Pulmonary artery endothelial cell (primary cell): Measurements from ENCODE around the gene IL1A. TPM values are rescaled to one million over a fixed set of nuclear protein-coding genes. Genes with fewer than 3 reads are reported as not detected.
"Not testable (repeated sequence)": the region's sequence is repeated elsewhere in the genome, so short reads cannot be mapped to it uniquely, and the experiment has no call there.

ENCODE experiments used
- DNase-seq: peaks from one replicate; pipeline ENCODE4 v3.0.0-alpha.2; 2011; ENCODE audit warnings: low read depth, low spot score
- total RNA-seq: library from RNA; depleted of rRNA; stranded (reverse); fragments of >200 nt; gene quantifications from 2 replicates; pipeline ENCODE4 v1.2.3, GENCODE V29; 2014

Gene IL1A, protein sequence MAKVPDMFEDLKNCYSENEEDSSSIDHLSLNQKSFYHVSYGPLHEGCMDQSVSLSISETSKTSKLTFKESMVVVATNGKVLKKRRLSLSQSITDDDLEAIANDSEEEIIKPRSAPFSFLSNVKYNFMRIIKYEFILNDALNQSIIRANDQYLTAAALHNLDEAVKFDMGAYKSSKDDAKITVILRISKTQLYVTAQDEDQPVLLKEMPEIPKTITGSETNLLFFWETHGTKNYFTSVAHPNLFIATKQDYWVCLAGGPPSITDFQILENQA
- 0.60 and 0.73 TPM in 2 replicates for total RNA-seq

DNA sequence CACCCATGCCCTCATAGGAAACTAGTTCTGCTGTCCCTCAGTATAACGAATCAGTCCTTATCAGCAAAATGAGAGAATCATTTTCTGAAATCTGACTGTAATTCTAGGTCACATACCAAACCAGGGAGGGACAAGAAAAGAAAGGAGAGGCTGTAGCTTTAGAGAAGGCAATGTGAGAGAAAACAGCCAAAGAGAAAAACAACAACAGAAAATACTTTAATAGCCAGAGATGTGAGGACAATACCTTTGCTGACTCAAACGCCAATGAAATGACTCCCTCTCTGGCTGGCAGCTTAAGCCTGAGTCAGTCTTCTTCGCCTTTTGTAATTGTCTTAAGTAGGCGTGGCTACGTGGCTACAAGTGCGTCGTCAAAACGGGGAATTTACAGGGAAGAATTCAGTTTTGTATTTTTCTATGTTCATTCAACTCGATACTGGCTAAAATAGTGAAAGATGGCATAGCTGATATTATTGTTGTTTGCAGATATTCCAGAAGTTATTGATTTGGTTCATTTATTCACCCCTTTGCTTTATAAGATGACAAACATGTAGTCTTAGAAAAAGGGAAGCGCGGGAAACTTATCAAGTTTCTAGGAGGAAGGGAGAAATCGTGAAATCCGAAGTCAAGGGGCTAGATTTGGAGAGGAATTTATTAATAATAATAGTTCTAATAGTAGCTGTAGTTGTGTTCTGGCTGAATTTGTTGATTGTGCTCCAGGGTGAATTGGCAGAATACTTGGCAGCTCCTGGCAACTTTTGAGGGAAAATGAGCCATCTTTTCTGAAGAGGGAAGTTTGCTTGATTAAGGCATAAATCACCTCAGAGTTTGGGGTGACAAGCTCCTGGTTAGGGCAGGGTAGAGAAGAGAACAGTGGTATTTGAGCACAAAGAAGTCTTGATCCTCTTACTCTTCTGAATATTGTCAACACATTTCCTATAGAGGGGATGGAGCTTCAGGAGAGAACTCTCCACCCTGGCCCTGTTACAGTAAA, at the start of gene IL1A:
IL1A (minus strand) TSS at position 295 of the 991 bp plus-strand sequence. CDS start 723 bp downstream, outside the sequence.
- peak; percentile 61 for DNase-seq

- no peak for DNase-seq
These were observed 49.7 kb upstream of the IL1A start for GRCh38 chr2:112833976-112834375.

DNA sequence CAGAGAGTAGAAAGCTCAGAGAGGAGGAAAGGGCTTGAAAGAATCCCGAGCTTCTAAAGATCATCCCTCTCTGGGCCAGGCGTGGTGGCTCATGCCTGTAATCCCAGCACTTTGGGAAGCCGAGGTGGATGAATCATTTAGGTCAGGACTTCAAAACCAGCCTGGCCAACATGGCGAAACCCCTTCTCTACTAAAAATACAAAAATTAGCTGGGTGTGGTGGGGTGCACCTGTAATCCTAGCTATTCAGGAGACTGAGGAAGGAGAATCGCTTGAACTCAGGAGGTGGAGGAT, 49.3 kb upstream of the IL1A start:
- DNase-seq, result not testable (repeated sequence)

GRCh38 chr2:112832841-112833638, 48.7 kb upstream of the IL1A start:
- no peak for DNase-seq

DNA sequence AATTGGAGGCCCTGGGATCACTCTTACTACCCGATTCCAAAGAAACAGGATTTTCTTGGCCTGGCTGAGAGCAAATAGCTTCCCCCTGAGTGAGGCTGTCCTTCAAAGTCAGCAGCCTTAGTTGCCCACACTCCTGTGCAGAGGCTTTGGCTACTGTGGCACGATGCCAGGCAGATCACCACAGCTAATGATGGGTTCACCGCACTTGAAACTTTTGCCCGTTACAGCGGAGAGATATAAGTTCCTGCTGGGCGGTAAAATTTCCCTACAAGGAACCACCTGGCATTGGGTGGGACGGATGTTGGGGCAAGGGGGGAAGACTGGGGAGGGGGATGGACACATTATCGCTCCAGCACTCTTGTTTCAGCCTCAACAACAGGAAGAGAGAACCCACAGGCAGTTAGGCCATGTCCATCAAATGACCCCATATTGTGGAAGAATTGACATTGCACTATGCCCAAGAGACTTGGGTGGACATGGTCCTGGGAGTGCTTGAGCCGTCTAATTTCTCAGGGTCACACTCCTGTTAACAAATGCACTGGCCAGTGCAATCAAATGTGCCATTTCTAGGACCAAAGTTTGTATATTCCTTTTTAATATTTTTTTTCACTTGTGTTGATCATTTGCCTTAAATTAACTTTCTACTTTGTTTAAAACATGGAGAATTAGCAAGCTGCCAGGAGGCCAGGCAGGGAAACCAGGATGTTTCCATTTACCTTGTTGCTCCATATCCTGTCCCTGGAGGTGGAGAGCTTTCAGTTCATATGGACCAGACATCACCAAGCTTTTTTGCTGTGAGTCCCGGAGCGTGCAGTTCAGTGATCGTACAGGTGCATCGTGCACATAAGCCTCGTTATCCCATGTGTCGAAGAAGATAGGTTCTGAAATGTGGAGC, 47.9 kb upstream of the IL1A start:
- DNase-seq, result no peak

DNA sequence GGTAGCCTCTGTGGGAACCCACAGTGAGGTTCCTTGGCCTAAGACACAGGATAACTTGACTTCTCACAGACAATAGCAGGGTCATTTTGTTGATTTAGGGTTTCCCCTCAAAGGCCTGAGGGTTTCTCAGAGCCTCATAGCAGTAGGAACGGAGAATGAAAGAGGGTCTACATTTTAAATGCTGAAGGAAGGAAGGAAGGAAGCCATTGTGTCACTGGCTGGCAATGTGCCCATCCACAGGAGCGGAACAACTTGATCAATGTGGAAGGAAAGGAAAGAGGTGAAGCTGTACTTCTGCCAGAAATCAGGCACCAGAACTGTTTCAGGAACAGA, 47.2 kb upstream of the IL1A start:
- no peak for DNase-seq

- no peak for DNase-seq
These were observed 46.6 kb upstream of the IL1A start for GRCh38 chr2:112830682-112831512.

DNA sequence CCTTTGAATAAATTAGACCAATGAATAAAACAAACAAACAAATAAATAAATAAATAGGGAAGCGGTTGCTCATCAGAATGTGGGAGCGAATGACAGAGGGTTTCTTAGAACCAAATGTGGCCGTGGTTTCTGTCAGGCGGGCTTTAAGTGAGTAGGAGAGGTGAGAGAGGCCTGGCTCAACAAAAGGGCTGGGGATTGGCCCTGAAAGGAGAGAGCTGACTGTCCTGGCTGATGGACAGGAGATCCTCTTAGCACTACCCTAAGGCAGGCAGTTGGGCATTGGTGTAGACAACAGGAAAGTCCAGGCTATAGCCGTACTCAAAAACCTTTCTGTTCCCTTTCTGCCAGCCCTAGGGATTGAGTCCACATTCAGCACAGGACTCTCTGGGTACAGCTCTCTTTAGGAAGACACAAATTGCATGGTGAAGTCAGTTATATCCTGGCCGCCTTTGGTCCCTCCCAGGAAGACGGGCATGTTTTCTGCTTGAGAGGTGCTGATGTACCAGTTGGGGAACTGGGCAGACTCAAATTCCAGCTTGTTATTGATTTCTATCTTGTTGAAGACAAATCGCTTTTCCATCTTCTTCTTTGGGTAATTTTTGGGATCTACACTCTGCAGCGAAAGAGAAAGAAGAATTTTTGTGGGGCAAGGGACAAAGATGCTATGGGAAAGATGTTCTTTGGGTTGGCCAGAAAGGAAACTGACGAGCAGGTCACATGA, 45.8 kb upstream of the IL1A start:
- DNase-seq, result no peak

DNA sequence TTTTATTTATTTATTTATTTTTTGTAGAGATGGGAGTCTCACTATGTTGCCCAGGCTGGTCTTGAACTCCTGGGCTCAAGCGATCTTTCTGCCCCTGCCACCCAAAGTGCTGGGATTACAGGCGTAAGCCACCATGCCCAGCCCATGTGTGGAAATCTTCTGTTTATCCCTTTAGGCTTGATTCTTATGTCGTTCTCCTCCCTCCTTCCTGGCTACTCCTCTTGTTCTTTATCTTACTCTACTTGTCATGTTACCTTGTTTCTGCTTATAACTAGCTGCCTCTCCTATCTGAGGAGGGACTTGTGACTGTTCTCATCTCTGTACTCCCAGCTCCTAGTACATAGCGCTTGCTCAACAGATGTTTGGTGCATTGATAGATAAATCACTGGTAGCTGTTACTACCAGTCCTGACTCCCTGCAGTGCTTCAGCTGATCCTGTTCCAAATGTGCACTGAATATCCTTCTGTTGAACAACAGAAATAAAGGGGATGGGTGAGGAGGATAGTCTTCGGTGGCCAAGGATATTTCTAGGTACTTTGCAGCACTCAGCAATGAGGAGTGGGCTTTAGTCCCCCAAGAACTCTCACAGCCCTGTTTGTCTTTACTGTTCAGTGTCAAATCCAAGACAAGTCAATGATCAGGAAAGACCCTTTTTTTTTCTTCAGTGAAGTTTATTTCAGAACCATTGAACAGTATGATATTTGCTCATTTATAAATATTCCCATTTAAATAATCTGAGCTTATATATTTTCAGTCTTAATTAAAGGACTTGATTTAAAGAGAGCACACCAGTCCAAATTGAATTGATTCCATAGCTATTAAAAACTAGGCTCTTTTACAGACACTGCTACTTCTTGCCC, 45.0 kb upstream of the IL1A start:
- DNase-seq, result no peak

DNA sequence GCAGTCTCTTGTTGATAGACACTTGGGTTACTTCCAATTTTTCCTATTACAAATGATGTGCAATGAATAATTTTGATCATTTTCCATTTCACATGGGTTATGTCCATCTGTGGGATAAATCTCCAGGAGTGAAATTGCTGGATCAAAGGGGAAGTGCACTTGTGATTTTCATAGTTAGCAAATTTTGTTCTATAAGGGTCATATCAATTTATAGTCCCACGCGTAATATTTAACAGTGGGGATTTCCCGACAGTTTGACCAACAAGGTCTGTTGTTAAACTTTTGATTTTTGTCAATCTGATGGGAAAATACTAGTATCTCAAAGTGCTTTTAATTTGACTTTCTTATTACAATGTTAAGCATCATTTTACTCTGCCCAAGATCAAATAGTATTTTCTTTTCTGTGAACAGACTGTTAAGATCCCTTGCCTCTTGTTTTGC, 44.0 kb upstream of the IL1A start:
- DNase-seq, result no peak

GRCh38 chr2:112827604-112828185, 43.4 kb upstream of the IL1A start:
- no peak for DNase-seq

DNA sequence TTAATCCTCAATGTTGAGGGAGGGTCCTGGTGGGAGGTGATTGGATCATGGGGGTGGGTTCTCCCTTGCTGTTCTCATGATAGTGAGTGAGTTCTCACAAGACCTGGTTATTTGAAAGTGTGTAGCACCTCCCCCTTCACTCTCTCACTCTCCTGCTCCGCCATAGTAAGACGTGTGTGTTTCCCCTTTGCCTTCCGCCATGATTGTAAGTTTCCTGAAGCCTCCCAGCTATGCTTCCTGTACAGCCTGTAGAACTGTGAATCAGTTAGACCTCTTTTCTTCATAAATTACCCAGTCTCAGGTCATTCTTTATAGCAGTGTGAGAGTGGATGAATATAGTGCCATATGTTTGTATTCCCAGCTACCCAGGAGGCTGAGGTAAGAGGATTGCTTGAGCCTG, 42.7 kb upstream of the IL1A start:
- DNase-seq, result no peak

DNA sequence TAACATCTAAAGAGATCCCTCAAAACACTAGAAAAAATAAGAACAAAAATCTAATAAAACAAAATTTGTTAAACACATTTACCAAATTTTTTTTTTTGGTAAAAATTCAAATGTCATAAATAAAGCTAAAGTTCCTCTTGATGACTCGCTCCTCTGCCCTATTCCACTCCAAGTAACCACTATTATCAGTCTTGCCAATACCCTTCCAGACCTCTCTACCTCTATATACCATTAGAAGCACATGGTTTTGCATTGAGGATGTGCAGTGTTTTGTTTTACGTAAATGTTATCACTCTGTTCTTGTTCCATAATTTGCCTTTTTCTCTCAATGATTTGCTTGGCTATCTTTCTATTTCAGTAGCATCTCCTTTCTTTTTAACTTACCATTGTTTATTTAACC, 41.4 kb upstream of the IL1A start:
- no peak for DNase-seq

- no peak for DNase-seq
These were observed 40.4 kb upstream of the IL1A start for GRCh38 chr2:112824694-112825085.

GRCh38 chr2:112821682-112822081, 37.4 kb upstream of the IL1A start:
- no peak for DNase-seq

- DNase-seq, result no peak
These were observed 36.8 kb upstream of the IL1A start for GRCh38 chr2:112821142-112821541.

DNA sequence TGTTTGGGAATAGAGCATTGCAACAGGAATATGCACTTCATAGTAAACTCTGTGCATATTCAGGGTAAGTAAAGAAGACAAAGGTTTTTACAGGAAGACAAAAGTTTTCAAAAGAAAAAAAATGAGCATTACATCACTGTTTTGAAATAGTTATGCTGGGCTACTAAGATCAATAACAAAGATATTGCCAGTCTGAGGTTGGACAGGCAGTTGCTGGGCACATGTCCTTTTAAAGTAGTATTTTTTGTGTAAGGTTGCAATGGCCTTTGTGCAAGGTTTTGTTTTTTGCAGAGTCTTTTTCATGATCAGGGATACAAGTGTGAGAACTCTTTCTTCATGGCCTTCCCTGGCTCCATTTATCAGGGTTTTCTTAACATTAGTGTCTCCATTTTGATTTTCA, 36.0 kb upstream of the IL1A start:
- DNase-seq, result no peak

DNA sequence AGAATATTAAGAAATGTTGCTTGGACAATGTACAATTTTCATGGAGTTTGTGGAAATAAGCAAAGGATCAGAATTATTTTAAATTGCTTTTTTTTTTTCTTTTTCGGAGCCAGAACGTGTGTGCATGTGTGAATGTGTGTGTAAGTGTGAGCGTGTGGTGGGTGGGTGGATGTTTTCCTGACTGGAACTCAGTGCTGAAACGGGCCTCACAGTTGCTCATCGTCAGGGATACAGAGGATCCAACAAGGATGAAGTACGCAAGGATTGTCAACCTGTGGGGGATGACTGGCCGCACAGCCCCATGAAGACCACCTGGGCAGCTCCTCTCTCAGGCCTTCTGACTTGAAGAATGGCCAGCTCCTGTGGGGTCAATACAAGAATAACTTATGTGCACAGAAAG, 34.8 kb upstream of the IL1A start:
- DNase-seq, result no peak
